CD14-positive monocyte (primary cell): ENCODE results near the gene ZBTB7C. TPM values are rescaled to one million over a fixed set of nuclear protein-coding genes. Genes with fewer than 3 reads are reported as not detected.

ENCODE experiments used
- DNase-seq, 3 donors: peaks; one replicate each; pipeline ENCODE4 v3.0.0-alpha.2; 2011 to 2022
- H2AFZ ChIP-seq: 2 replicates; pipeline ENCODE4 v1.6.0; 2012; ENCODE audit warnings: mild to moderate bottlenecking, low read depth, low read length, inconsistent platforms; ENCODE audit not compliant: insufficient read depth, poor library complexity, severe bottlenecking
- H3K27ac ChIP-seq, 2 donors: 1 replicate in 1 of 2; 2 replicates in 1 of 2; pipeline ENCODE4 v1.5.1; 2012 to 2013; ENCODE audit warnings: low read length in 2 of 2, control low read depth in 1 of 2, inconsistent platforms in 1 of 2, low read depth in 1 of 2, mild to moderate bottlenecking in 1 of 2
- H3K27me3 ChIP-seq, 2 donors: one replicate each; pipeline versions ENCODE4 v1.6.0 to v1.6.1; 2011 to 2013; ENCODE audit warnings: low read length in 2 of 2; ENCODE audit not compliant: control insufficient read depth in 2 of 2, insufficient read depth in 2 of 2
- H3K36me3 ChIP-seq, 2 donors: replicated peaks in 1 of 2; 1 replicate in 1 of 2; 2 replicates in 1 of 2; pipeline versions ENCODE4 v1.5.1 to v1.6.1; 2012 to 2013; ENCODE audit warnings: low read length in 2 of 2, control low read depth in 1 of 2, inconsistent platforms in 1 of 2, mild to moderate bottlenecking in 1 of 2; ENCODE audit not compliant: insufficient read depth in 2 of 2, control insufficient read depth in 1 of 2
- H3K4me1 ChIP-seq, 2 donors: 1 replicate in 1 of 2; 2 replicates in 1 of 2; pipeline versions ENCODE4 v1.5.1 to v1.6.1; 2012 to 2013; ENCODE audit warnings: low read length in 2 of 2, control low read depth in 1 of 2, inconsistent platforms in 1 of 2, mild to moderate bottlenecking in 1 of 2, moderate library complexity in 1 of 2; ENCODE audit not compliant: insufficient read depth in 2 of 2, control insufficient read depth in 1 of 2
- H3K4me2 ChIP-seq: replicated peaks from 2 replicates; pipeline ENCODE3; 2012; ENCODE audit warnings: low read length, moderate library complexity, mild to moderate bottlenecking; ENCODE audit not compliant: poor library complexity, severe bottlenecking; ENCODE audit errors: extremely low read depth
- H3K4me3 ChIP-seq, 3 experiments: fragments of 200-600 bp in 1 of 3; sonication (generic) in 1 of 3; replicated peaks in 1 of 3; 1 replicate in 2 of 3; 2 replicates in 1 of 3; pipeline ENCODE4 v1.5.1; 2011 to 2013; ENCODE audit warnings: low read length in 3 of 3, mild to moderate bottlenecking in 3 of 3, control low read depth in 2 of 3, low read depth in 2 of 3, inconsistent platforms in 1 of 3, moderate library complexity in 1 of 3
- H3K79me2 ChIP-seq: 2 replicates; pipeline ENCODE4 v1.6.0; 2012; ENCODE audit warnings: mild to moderate bottlenecking, control low read depth, inconsistent platforms, low read length, moderate library complexity; ENCODE audit not compliant: insufficient read depth
- H3K9ac ChIP-seq: 2 replicates; pipeline ENCODE4 v1.6.0; 2017; ENCODE audit warnings: low read length, mild to moderate bottlenecking; ENCODE audit not compliant: insufficient read depth, poor library complexity, severe bottlenecking
- H3K9me3 ChIP-seq, 2 donors: replicated peaks in 1 of 2; 1 replicate in 1 of 2; 2 replicates in 1 of 2; pipeline versions ENCODE4 v1.5.1 to v1.6.1; 2012 to 2013; ENCODE audit warnings: low read length in 2 of 2, control low read depth in 1 of 2; ENCODE audit not compliant: control insufficient read depth in 1 of 2, insufficient read depth in 1 of 2
- H4K20me1 ChIP-seq: 2 replicates; pipeline ENCODE4 v1.6.0; 2012; ENCODE audit warnings: mild to moderate bottlenecking, low read length, control low read depth, moderate library complexity; ENCODE audit not compliant: insufficient read depth
- H3K27ac Mint-ChIP-seq, 7 donors: one replicate each; pipeline ENCODE4 v1.8.0; 2020; ENCODE audit warnings: mild to moderate bottlenecking in 7 of 7, mixed read lengths in 7 of 7, moderate library complexity in 6 of 7, inconsistent platforms in 2 of 7
- H3K27me3 Mint-ChIP-seq, 3 donors: one replicate each; pipeline ENCODE4 v1.8.0; 2021 to 2022; ENCODE audit warnings: low read depth in 3 of 3, mild to moderate bottlenecking in 3 of 3, mixed read lengths in 3 of 3, moderate library complexity in 3 of 3, inconsistent platforms in 1 of 3
- H3K36me3 Mint-ChIP-seq, 2 donors: one replicate each; pipeline ENCODE4 v1.8.0; 2020; ENCODE audit warnings: mixed read lengths in 2 of 2, inconsistent platforms in 1 of 2, mild to moderate bottlenecking in 1 of 2
- H3K4me1 Mint-ChIP-seq: one replicate; pipeline ENCODE4 v1.8.0; 2020; ENCODE audit warnings: mild to moderate bottlenecking, mixed read lengths
- H3K4me3 Mint-ChIP-seq, 2 donors: one replicate each; pipeline ENCODE4 v1.8.0; 2020; ENCODE audit warnings: mild to moderate bottlenecking in 2 of 2, mixed read lengths in 2 of 2, moderate library complexity in 1 of 2
- H3K9me3 Mint-ChIP-seq, 7 donors: one replicate each; pipeline ENCODE4 v1.8.0; 2020 to 2022; ENCODE audit warnings: mixed read lengths in 7 of 7, mild to moderate bottlenecking in 6 of 7, moderate library complexity in 6 of 7, inconsistent platforms in 2 of 7
- WGBS: methylation state at CpG from one replicate; pipeline ENCODE4 v1.1.5; 2013; ENCODE audit warnings: missing lambda C conversion rate; ENCODE audit not compliant: insufficient coverage; 5-methylcytosine and 5-hydroxymethylcytosine counted together
- intact Hi-C, 2 donors: fragments of 100-400 bp; cut with micrococcal nuclease; formaldehyde crosslinking; loops; one replicate each; pipeline versions ENCODE4 v1.15.0 to v1.15.1; 2023
- polyA plus RNA-seq, 3 donors: library from polyadenylated mRNA; depleted of rRNA in 1 of 3; unstranded in 2 of 3; stranded (reverse) in 1 of 3; fragments of 300-500 nt in 2 of 3; fragments of >200 nt in 1 of 3; fragmentation: Illumina TruSeq in 2 of 3; gene quantifications; 1 replicate in 2 of 3; 2 replicates in 1 of 3; pipeline ENCODE4 v1.2.3, GENCODE V29; 2012 to 2021
- TF ChIP-seq, protein P1 (sequence below): fragments of 200-600 bp; IDR thresholded peaks from one replicate; pipeline ENCODE4 v1.8.0; 2022; ENCODE audit warnings: antibody characterized with exemption, mild to moderate bottlenecking

ZBTB7C gene
- polyA plus RNA-seq, 3 donors = 0.03 to 0.09 TPM; not detected in 1

DNA sequence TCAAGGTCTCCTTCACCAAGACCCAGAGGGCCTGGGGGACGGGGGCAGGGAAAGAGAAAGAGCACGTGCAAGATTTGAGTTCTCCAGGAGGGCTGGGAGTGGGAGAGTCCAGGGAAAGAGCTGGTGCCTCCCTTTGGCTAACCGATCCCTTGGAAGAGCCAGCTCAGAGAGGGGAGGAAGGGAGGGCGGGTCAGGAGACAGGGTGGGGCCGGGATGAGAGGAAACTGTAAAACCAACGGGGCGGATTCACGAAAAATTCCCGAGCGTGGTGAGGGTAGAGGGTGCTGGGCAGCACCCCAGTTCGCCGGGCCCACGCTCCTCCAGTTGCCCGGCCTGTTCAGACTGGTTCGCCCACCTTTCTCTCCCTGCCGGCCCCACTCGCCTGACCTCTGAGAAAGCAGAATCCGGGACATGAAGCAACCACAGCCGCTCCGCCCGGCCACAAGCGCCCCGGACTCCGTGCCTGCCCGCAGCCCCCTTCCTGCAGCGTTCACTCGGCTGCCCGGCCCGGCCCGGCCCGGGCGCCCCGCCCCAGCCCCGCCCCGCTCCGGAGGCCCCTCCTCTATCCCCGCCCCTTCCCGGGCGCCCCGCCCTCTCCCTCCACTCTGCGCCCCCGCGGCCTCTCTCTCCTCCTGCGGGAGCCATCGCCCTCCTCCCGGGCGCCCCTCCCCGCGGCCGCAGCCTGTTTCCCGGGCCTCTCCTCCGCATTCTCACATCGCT lies 247.8 kb downstream of the ZBTB7C start:
- Mint-ChIP-seq H3K36me3 (no peaks in the 10 kb centered on the region), H3K27me3 (peaks cover 13 to 42% (median 22%) of the 10 kb centered on the region in 3 donors), H3K4me3 (peak overlapping the region; percentile 78 to 88), H3K27ac (peak overlapping the region in 3 of 7 donors; percentile 37 to 83 (median 45)), H3K4me1 (peaks cover 17% of the 10 kb centered on the region), H3K9me3 (peaks cover 0 to 1% (median 0%) of the 10 kb centered on the region in 7 donors)
- TF ChIP-seq, protein P1, sequence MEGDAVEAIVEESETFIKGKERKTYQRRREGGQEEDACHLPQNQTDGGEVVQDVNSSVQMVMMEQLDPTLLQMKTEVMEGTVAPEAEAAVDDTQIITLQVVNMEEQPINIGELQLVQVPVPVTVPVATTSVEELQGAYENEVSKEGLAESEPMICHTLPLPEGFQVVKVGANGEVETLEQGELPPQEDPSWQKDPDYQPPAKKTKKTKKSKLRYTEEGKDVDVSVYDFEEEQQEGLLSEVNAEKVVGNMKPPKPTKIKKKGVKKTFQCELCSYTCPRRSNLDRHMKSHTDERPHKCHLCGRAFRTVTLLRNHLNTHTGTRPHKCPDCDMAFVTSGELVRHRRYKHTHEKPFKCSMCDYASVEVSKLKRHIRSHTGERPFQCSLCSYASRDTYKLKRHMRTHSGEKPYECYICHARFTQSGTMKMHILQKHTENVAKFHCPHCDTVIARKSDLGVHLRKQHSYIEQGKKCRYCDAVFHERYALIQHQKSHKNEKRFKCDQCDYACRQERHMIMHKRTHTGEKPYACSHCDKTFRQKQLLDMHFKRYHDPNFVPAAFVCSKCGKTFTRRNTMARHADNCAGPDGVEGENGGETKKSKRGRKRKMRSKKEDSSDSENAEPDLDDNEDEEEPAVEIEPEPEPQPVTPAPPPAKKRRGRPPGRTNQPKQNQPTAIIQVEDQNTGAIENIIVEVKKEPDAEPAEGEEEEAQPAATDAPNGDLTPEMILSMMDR = no peak
- H3K9me3 ChIP-seq = no peaks in the 10 kb centered on the region
- H2AFZ ChIP-seq = peak overlapping the region; percentile 85
- H4K20me1 ChIP-seq = no peaks in the 10 kb centered on the region
- DNase-seq = peak; percentile 18 to 55 (median 45)
- H3K4me3 ChIP-seq = peak overlapping the region; percentile 48 to 77 (median 51)
- peaks cover 3 to 12% of the 10 kb centered on the region in 2 donors for H3K27me3 ChIP-seq
- peak overlapping the region; percentile 85 for H3K4me2 ChIP-seq
- H3K36me3 ChIP-seq = no peaks in the 10 kb centered on the region
- H3K27ac ChIP-seq = no peak overlapping the region
- H3K9ac ChIP-seq = peak overlapping the region; percentile 53
- H3K4me1 ChIP-seq = peaks cover 26 to 30% of the 10 kb centered on the region in 2 donors
- no peaks in the 10 kb centered on the region for H3K79me2 ChIP-seq
- 5% methylated on average over 40 of the region's 53 CpGs for WGBS
- intact Hi-C loops = loop anchor here (5.0 kb wide), 1 partner anchor 251 kb away; no protein-coding TSS in a partner anchor

DNA sequence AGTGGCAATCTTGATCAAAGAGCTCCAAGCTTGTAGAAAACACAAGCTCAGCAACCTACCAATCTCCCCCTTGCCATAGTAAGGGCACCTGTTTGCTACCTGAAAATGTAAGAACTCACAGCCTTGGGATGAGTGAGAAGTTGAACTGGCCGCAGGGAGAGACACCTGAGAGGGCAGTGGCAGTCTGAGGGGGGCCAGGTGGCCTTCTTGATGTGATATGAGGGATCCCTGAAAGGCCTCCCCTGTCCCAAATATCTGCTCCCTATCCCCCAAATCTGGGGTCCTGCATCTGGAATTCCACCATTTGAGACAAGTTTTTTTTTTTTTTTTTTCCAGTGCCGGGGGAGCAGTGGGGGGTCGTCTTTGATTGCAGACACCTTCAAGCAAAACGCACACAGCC lies 248.6 kb downstream of the ZBTB7C start:
- H3K4me3 ChIP-seq = no peak overlapping the region
- intact Hi-C loops = loop anchor here (5.0 kb wide), 1 partner anchor 252 kb away; no protein-coding TSS in a partner anchor
- Mint-ChIP-seq H3K27ac (peak overlapping the region in 1 of 7 donors; percentile 25), H3K9me3 (peaks cover 0 to 1% (median 0%) of the 10 kb centered on the region in 7 donors), H3K36me3 (no peaks in the 10 kb centered on the region), H3K4me1 (peaks cover 17% of the 10 kb centered on the region), H3K27me3 (peaks cover 13 to 42% (median 23%) of the 10 kb centered on the region in 3 donors), H3K4me3 (peak overlapping the region in 1 of 2 donors; percentile 88)
- peaks cover 3 to 12% of the 10 kb centered on the region in 2 donors for H3K27me3 ChIP-seq
- TF ChIP-seq, protein P1 = no peak
- no peak overlapping the region for H3K9ac ChIP-seq
- H3K27ac ChIP-seq = no peak overlapping the region
- no peaks in the 10 kb centered on the region for H3K79me2 ChIP-seq
- no peak overlapping the region for H2AFZ ChIP-seq
- DNase-seq = no peak
- no peaks in the 10 kb centered on the region for H3K36me3 ChIP-seq
- no peaks in the 10 kb centered on the region for H3K9me3 ChIP-seq
- H3K4me2 ChIP-seq = peak overlapping the region; percentile 85
- no CpG with 5 or more reads among the region's 4 CpGs for WGBS
- H3K4me1 ChIP-seq = peaks cover 19 to 28% of the 10 kb centered on the region in 2 donors
- no peaks in the 10 kb centered on the region for H4K20me1 ChIP-seq
